ENCODE data around the gene SLC25A39.
A peak's percentile ranks its signal among the peaks of the same experiment; 100 is the strongest.

SLC25A39 gene

DNA sequence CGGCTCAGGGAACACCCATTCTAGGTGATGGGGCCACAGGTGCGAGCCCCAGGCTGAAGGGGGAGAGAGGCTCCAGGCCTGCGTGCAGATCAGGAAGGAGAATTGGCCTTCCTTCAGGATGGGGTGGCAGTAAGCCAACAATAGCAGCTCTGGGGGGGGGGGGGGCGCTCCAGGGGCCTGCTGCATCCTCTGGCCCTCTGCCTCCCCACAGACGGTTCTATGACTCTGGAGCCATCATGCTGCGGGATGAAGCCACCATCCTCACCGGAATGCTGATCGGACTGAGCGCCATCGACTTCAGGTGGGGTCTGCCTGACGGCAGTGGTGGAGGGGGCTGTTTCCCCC is 10.1 kb downstream of the SLC25A39 start:
- DNase-seq (ENCODE audit: low read depth), result no peak

DNA sequence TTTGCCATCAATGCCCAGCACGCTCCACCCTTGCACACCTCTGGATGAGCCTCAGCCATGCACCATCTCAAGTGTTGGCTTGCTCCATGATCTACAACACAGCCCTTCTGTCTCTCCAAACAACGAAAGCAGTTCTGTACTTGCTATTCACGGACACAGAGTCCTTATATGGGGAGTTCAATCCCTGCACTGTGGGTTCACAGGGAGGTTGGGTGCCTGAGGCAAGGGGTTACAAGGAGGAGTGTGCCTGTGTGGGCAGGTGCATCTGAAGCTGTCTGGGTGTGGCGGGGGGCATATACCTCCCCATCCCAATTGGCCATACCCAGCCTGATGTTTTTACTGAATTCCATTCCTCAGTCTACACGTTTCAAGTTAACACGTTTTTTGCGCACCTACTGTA is 10.6 kb downstream of the SLC25A39 start:
- no peak for DNase-seq (ENCODE audit: low read depth)

DNA sequence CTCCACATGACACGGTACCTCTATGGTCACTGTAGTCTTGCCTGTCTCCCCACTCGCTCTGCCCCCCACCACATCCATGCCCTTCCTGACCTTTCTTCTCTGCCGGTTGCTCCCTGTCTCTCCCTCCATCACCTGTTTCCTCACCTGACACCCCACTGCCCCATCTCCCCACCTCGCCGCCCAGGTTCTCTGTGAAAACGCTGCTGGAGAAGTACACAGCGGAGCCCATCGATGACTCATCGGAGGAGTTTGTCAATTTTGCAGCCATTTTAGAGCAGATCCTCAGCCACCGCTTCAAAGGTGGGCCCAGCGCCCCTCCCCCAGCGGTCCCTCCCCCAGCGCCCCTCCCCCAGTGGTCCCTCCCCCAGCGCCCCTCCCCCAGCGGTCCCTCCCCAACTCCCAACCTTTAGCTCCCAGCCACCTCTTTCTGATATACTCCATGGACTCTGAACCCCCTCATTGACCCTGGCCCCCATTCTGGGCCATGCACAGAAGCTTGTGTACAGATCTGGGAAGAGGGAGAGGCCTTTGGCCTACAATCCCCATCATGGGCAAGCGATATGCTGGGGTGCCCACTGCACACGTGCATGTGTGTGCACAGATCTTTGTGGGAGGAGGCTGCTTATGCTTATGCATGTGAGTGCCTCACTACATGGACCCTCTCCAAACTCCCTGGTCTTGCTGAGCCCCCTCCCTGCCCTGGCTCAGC is 12.1 kb downstream of the SLC25A39 start:
- DNase-seq (ENCODE audit: low read depth), result no peak

DNA sequence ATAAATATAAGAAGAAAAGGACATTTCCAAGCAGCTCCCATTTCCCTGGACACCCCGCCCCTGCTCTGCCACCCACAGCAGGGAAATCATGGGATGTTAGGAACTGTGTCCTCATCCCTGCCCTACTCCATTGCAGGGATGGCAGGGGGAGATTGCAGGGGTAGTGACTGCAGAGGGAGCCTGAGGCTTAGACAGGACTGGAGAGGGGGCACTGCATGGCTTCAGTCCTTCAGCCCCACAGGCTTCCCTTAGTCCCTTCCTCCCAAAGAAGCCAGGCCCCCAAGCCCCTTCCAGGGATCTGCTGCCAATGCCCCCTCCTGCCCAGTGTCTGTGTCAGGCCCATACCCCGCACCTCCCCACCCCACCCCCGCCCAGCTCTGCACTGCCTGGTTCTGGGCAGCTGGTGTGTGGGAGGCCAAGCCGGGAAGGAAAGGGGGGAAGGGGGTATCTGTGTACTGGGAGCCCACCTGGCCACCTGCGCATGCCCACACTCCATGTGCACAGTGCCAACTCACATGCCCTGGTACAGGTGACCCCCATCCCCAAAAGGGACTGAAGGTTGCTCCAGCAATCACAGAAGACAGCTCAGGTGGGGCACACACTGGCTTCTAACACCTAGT is 13.0 kb downstream of the SLC25A39 start:
- DNase-seq (ENCODE audit: low read depth), result no peak

DNA sequence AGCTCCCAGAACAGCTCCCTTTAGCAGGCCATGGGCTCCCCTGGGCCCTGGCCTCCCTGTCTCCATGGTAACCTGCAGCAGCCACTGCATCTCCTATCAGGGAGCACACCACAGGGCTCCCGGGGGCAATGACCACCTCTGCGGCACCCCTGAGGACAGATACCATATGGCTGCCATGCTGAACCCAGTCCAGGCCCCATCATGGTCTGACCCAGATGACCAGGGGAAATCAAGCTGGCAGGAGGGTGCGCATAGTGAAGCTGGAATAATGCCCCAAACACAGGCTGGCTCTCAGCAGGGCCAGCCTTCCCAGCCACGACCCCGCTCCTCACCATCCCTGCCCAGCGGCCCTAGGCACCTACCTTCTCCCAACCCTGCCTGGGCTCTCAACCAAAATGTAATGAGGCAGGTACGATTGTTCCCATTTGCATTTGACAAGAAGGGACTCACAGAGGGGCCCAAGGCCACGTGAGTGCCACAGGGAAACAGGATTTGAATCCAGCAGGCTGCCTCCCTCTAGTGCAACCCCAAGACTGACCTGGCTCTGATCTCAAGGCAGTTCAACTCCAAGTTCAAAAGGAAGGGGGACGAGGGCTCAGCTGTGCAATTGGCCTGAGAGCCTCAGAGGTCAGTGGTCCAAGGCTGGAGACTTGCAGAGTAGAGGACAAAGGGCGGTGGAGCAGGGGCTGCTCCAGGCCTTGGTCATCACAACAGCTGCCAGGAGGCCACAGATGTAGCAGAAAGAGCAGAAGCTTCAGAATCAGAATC is 13.8 kb downstream of the SLC25A39 start:
- no peak for DNase-seq (ENCODE audit: low read depth)

DNA sequence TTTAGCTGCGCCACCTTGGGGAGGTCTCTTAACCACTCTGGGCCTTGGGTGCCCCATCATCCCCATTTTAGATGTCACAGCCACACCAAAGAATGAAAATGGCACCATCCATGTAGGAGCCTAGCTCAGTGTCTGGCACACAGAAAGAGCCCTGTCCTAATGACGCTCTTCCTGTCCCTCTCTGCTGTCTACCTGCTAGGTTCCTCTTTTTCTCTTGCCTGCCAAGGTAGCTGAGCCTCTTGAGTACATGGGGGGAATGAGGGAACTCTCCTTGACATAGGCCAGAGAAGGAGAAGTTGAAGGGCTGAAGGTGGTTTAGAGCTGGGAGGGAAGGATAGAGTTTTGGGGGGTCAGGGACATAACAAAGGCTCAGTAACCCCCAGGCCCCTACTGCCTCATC is 14.4 kb downstream of the SLC25A39 start:
- no peak for DNase-seq (ENCODE audit: low read depth)

DNA sequence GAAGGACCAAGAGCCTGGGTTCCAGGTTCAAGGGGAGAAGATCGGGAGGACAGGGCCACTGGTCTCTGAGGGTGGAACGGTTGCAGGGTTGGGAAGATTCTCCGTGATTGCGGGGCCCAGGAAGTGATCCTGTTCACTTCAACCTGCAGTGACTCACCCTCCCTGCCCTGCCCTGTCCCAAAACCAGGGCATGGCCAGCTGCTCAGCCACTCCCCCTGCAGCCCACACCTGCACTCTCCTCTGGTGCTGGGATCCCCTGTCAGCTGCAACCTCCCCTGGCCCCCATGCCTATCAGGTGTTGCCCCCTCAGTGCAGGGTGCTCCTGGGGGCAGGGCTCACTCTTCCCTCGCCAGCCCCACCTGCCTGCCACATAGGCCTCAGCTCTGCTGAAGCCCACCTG is 15.2 kb downstream of the SLC25A39 start:
- no peak for DNase-seq (ENCODE audit: low read depth)

DNA sequence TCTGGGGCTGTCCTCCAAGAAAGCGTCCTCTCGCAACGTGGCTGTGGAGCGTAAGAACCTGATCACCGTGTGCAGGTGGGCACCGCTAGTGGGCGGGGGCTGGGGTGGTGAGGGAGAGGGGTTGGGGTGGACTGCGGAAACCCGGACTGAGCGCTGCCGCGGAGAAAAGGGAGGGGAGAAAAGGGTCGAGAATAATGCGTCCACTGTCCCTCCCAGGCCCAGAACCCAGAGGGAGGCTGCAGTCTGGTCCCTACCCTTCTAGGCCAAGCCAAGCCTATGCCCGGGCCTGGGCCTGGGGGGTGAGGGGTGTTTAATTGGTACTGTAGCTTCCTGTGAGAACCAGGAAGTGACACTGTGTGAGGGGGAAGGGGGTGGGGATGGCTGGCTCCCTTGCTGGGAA is 15.8 kb downstream of the SLC25A39 start:
- DNase-seq (ENCODE audit: low read depth), result no peak

DNA sequence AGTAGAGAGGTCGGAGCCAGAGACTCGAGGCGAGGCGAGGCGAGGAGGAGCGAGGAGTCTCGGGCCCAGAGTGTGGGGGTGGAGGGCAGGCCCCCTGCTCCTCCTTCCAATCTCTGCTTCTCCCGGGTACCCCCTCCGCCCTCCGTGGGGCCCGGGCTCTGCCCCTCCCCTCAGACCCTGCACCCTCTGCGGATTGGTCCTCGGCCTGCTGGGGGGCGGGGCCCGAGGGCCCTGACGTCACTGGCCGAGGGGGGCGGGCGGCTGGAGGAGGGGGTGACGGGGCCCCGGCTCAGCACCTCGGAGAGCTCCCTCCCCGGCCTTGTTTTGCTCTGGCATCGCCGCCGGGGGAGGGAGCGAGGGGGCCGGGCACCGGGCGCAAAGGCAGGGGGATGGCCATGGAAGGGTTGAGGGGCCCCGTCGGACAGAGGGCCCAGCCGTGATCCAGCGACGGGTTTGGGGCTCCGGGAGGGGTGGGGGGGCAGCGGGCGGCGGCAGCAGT is 16.3 kb downstream of the SLC25A39 start, which contains the start of gene RUNDC3A:
Gene RUNDC3A (plus strand): TSS at position 282 of the 499 bp plus-strand sequence. CDS start 232 bp downstream, outside the sequence.
- peak; percentile 79 for DNase-seq (ENCODE audit: low read depth)

DNA sequence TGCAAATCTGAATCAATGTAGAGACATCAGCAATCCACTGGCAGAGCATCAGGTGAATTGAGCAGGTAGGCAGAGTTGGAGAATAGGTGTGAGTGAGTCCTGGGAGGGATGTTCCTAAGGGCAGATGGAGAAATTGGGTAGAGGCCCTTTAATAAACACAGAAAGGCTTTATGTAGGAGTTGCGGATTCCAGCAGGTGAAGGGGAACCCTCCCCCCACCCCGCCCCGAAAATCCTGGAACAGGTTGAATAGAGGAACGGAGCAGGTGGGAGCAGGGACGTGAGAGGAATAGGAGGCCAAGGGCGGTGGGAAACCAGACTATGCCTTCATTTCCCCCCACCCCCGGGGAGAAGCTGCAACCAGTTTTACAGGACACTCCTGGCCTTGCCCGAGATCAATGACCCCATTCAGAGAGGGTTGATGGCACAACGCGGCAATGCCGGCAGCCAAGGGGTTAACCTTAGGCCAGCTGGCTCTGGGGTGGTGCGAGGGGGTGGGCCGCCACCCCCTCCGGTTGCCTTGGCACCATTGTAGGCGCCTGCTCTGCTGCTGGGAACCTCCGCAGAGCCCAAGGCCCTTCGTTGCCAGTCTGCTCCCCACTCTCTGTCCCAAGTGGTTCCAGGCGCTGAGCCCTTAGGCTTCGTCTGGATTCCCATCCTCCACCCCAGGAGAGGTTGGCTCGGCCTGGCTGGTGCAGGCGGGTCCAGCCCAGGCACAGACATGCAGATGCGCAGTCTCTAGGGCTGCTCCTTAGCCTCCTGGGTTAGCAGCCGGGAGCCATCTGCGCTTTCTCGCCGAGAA is 17.0 kb downstream of the SLC25A39 start:
- DNase-seq (ENCODE audit: low read depth), result no peak

DNA sequence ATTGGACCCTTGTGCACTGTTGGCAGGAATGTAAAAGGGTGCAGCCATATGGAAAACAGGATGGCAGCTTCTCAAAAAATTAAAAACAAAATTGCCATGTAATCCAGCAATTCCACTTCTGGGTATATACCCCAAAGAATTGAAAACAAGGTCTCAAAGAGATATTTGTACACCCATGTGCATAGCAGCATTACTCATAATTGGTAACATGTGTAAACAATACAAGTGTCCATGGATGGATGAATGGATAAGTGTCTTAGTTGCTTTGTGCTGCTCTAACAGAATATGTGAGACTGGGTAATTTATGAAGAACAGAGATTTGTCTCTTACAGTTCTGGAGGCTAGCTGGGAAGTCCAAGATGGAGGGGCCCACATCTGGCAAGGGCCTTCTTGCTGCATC is 20.0 kb downstream of the SLC25A39 start:
- DNase-seq (ENCODE audit: low read depth), result no peak

DNA sequence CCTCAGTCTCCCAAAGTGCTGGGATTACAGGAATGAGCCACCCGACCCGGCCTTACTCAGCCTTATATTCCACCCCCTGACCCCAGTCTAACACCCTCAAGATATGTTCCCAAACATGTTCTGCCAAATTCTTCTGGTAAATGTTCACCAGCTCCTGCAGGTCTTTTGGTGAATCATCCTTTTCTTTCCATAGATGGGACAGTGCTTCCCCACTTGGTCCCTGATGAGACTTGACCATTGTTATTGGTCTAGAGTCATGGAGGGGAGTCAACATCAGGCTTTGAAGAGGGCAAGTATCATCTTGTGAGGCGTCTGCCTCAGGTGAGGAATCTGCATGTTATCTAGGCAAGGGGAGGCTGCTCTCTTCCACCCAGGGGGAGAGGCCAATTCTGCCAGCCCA is 26.6 kb downstream of the SLC25A39 start:
- no peak for DNase-seq (ENCODE audit: low read depth)

DNA sequence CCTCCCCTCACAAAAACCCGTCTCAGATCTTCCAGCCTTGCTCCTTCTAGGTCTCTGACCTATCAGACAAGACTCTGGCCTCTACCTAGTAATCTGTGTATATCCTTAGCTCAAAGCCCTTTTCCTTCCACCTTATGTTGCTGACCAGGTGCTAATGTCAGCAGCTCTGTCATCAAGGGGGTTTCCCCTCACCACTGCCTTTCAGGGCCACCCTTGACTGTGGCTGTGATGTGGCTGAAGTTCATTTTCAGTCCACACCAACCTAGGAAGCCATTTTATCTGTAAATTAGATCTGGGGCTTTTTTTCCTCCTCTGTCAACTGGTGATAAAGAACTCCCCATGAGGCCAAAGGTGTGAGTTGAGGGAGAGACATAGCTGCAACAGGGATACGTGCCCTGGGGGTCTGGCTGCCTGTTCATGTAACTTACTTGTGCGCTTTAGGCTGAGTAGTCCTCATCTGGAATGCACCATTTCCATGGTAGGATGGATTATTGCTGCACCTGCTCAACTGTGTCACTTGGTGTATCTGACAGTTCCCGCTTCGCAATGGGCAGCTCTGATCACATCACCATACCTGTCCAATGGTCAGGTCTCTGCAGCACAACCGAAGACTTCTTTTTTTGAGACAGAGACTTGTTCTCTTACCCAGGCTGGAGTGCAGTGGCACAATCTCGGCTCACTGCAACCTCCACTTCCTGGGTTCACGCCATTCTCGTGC is 31.0 kb downstream of the SLC25A39 start:
- DNase-seq (ENCODE audit: low read depth), result no peak

DNA sequence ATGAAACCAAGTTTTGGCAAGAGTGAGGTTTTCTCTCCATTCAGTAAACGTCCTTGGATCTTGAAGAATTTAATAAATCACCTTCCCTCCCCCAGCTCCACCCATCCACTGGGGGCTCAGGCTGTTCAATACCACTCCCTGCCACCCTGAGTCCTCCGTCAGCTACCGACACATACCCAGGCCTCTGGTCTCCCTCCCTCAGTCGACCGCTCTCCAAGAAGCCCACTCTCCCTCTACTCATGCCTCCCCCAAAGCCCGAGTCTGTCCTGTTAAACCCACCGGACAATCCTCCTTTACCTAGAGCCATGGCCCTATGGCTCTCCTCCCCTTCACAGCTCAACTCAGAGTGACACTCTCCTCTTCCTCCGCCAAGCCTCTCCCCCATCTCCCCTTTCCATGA is 37.0 kb downstream of the SLC25A39 start:
- no peak for DNase-seq (ENCODE audit: low read depth)

DNA sequence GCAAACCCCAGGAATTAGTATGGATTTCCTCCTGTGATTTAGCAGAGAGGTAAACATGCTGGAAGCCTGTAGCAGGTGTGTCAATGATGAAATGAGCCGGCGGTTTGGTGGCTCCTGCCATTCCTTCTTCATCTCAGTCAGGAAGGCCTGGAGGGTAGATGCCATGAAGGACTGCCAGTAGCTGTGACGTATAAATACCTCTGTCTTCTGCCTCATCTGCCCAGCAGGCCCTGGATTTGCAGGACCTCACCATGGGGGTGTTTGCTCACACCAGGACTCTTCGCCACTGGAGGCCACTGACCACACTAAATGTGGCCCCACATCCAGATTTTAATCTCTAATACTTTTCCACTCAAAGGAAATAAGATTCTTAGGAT is 40.6 kb downstream of the SLC25A39 start:
- no peak for DNase-seq (ENCODE audit: low read depth)

DNA sequence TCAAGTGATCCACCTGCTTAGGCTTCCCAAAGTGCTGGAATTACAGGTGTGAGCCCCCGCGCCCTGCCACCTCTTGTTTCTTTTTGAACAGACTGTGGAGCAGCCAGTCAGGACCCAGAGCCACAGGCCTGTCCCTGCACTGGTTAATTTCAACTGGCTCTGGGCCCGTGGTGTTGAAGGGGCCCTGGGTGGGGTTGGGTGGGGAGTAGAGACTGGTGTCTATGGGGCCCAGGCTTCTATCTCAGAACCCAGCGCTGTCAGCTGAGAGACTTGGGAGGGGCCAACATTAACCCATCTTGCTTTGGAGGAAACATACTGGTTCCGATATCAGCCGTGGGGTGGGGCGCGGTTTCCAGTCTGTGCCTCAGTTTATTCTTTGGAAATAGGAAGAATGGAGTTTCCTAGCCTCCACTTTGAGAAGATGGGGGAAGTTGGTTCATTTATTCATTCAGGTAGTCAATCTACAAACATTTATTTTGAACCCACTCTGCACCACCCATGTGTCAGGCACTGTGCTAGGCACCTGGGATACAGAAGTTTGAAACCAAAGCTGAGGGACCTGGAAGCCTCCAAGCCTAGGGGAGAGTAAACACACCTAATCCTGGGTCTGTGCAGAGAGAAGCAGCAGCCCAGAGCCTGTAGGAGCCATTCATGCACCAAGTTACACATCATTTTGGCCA is 41.1 kb downstream of the SLC25A39 start:
- no peak for DNase-seq (ENCODE audit: low read depth)

DNA sequence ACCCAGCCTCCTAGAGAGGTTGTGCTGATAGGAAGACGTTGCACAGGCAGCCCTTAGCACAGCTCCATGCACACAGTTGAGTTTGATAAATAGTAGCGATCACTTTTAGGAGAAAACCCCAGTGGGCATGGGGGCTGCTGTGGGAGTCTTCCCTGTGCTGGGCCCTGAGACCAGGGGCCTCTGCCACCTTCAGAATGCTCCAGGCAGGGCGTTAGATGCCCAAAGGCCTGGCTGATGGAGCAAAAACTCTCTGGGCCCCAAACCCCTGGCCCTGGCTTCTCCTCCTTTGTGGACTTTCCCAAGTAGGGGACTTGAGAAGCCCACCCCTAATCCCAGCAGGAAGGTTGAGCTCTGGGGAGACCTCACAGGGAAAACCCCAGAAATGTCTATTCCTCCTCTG is 42.4 kb downstream of the SLC25A39 start:
- no peak for DNase-seq (ENCODE audit: low read depth)

DNA sequence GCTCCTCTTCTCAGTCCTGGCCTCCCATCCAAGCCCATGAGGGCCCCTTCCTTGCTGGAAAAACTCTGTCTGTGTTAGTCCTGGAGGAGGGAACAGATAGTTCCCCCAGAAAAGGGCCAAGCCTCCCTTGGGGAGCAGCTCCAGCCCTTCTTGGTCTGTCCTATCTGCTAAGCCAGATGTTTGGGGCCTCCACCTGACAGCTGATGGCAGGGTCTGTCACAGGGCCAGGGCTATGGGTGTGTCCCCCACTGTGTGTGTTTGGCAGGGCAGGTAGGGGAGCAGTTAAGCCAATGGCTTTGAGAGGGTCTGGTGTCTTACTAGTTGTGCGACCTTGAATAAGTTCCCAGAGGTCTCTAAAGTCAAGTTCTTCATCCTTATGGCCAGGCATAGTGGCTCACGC is 43.1 kb downstream of the SLC25A39 start:
- no peak for DNase-seq (ENCODE audit: low read depth)

DNA sequence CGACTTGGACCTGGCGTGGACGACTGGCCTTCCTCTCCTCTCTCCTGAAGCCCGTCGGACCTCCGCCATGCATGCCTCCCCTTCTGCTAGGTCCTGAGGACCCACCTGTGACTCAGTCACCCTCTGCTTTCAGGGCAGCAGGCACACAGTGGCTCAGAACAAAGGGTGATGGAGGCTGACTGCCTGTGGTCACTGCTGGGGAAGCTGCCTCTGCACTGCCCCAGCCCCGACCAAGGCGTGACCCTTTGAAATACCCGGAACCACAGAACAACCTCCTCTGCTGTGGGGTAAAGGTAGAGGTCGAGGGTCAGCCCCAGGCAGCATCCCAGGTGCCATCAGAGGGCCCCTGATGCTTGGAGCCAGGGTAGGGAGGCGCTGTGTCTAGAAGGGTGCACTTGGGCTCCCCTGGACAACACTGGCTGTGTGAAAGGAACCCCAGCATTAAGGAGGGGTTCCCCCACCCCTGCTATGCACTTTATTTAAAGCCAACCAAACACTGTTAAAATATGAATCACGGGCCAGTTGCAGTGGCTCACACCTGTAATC is 44.2 kb downstream of the SLC25A39 start:
- DNase-seq (ENCODE audit: low read depth), result no peak

DNA sequence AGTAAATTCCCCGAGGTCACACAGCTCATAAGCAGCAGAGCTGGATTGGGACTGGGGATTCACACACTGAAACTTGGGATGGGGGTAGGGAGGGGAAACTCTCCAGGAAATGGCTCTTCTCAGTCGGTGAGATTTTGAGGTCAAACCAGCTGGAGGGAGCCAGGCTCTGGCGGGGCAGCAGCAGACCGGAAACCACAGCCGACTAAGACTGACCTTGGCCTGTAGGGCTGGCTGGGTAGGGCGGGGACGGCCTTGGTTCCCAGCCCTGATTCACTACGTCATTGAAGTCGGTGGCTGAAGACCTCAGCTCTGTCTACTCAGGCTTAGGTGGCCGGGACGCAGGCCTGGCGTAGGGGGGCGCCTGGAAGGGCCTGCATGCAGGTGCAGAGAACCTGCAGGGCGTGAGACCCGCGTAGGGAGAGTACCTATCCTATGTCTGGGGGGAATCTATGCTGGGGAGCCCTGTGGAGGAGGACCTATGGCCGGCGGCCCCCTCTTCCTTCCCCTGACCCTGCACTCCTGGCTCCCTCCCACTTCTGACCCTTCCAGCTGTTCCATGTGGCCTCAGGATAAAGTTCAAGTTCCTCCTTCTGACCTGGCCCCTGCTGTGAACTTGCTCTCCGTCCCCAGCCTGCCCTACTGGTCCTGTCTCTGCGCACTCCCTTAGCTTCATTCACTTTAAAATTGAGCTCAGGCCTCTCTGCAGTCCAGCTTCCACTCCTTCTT is 44.8 kb downstream of the SLC25A39 start:
- no peak for DNase-seq (ENCODE audit: low read depth)
